Neuron (in vitro differentiated cells): Measurements from ENCODE around the gene HPCAL1.

Source experiments
- H2AFZ ChIP-seq: one replicate; pipeline ENCODE4 v1.6.1; 2013; ENCODE audit warnings: low read depth, mild to moderate bottlenecking, inconsistent platforms, low read length, moderate library complexity
- H3K27me3 ChIP-seq: one replicate; pipeline ENCODE4 v1.6.1; 2013; ENCODE audit warnings: low read length; ENCODE audit not compliant: insufficient read depth
- H3K36me3 ChIP-seq: one replicate; pipeline ENCODE4 v1.6.1; 2013; ENCODE audit warnings: low read length; ENCODE audit not compliant: insufficient read depth
- H3K4me1 ChIP-seq: one replicate; pipeline ENCODE4 v1.6.1; 2013; ENCODE audit warnings: low read length; ENCODE audit not compliant: insufficient read depth
- H3K4me3 ChIP-seq: 2 replicates; pipeline ENCODE4 v1.5.1; 2013; ENCODE audit warnings: mild to moderate bottlenecking, low read length, moderate library complexity
- H3K9me3 ChIP-seq: one replicate; pipeline ENCODE4 v1.6.1; 2013; ENCODE audit warnings: low read length

The HPCAL1 gene

GRCh38 chr2:10329580-10329879, 26.8 kb downstream of the HPCAL1 start:
- no peaks in the 10 kb centered on the region for H3K27me3 ChIP-seq
- H3K9me3 ChIP-seq, result no peaks in the 10 kb centered on the region
- H3K4me1 ChIP-seq, result peaks cover 40% of the 10 kb centered on the region
- H2AFZ ChIP-seq, result no peak overlapping the region
- no peaks in the 10 kb centered on the region for H3K36me3 ChIP-seq
- no peak overlapping the region for H3K4me3 ChIP-seq

GRCh38 chr2:10329880-10330699, 27.4 kb downstream of the HPCAL1 start:
- Histone ChIP-seq H3K4me1 (peaks cover 39% of the 10 kb centered on the region), H3K27me3 (no peaks in the 10 kb centered on the region), H2AFZ (no peak overlapping the region), H3K4me3 (no peak overlapping the region), H3K36me3 (no peaks in the 10 kb centered on the region), H3K9me3 (peaks cover under 1% of the 10 kb centered on the region)

GRCh38 chr2:10330700-10331026, 28.0 kb downstream of the HPCAL1 start:
- Histone ChIP-seq H3K27me3 (no peaks in the 10 kb centered on the region), H3K4me3 (no peak overlapping the region), H3K36me3 (no peaks in the 10 kb centered on the region), H3K9me3 (peaks cover 3% of the 10 kb centered on the region), H2AFZ (no peak overlapping the region), H3K4me1 (peaks cover 39% of the 10 kb centered on the region)

- H3K4me1 ChIP-seq, result peaks cover 39% of the 10 kb centered on the region
- no peak overlapping the region for H3K4me3 ChIP-seq
- H3K27me3 ChIP-seq, result no peaks in the 10 kb centered on the region
Measured at GRCh38 chr2:10331027-10331701, 28.5 kb downstream of the HPCAL1 start.

GRCh38 chr2:10331702-10332401, 29.1 kb downstream of the HPCAL1 start:
- Histone ChIP-seq H3K9me3 (peaks cover 3% of the 10 kb centered on the region), H2AFZ (no peak overlapping the region), H3K27me3 (no peaks in the 10 kb centered on the region), H3K36me3 (no peaks in the 10 kb centered on the region), H3K4me3 (no peak overlapping the region), H3K4me1 (peaks cover 39% of the 10 kb centered on the region)

More at GRCh38 chr2:10331027-10331701, 28.5 kb downstream of the HPCAL1 start:
- Histone ChIP-seq H3K36me3 (no peaks in the 10 kb centered on the region), H3K9me3 (peaks cover 3% of the 10 kb centered on the region), H2AFZ (no peak overlapping the region)

- Histone ChIP-seq H3K4me1 (peaks cover 39% of the 10 kb centered on the region), H3K4me3 (peak overlapping the region; percentile 16), H3K27me3 (no peaks in the 10 kb centered on the region), H3K36me3 (no peaks in the 10 kb centered on the region), H3K9me3 (peaks cover 3% of the 10 kb centered on the region), H2AFZ (no peak overlapping the region)
Measured at GRCh38 chr2:10332402-10333246, 29.9 kb downstream of the HPCAL1 start.

GRCh38 chr2:10333247-10333613, 30.5 kb downstream of the HPCAL1 start:
- H3K4me1 ChIP-seq, result peaks cover 39% of the 10 kb centered on the region
- no peak overlapping the region for H2AFZ ChIP-seq
- H3K9me3 ChIP-seq, result peaks cover 3% of the 10 kb centered on the region
- H3K4me3 ChIP-seq, result no peak overlapping the region
- H3K27me3 ChIP-seq, result no peaks in the 10 kb centered on the region
- H3K36me3 ChIP-seq, result no peaks in the 10 kb centered on the region

GRCh38 chr2:10333966-10334365, 31.3 kb downstream of the HPCAL1 start:
- H2AFZ ChIP-seq, result no peak overlapping the region
- H3K27me3 ChIP-seq, result no peaks in the 10 kb centered on the region
- peaks cover 39% of the 10 kb centered on the region for H3K4me1 ChIP-seq
- no peak overlapping the region for H3K4me3 ChIP-seq
- H3K36me3 ChIP-seq, result no peaks in the 10 kb centered on the region
- H3K9me3 ChIP-seq, result peaks cover 3% of the 10 kb centered on the region

- peaks cover 3% of the 10 kb centered on the region for H3K9me3 ChIP-seq
Measured at GRCh38 chr2:10335046-10335840, 32.5 kb downstream of the HPCAL1 start.

GRCh38 chr2:10336283-10336682, 33.6 kb downstream of the HPCAL1 start:
- H3K4me1 ChIP-seq, result peaks cover 26% of the 10 kb centered on the region
- no peak overlapping the region for H2AFZ ChIP-seq
- H3K4me3 ChIP-seq, result no peak overlapping the region
- peaks cover 3% of the 10 kb centered on the region for H3K9me3 ChIP-seq
- H3K27me3 ChIP-seq, result no peaks in the 10 kb centered on the region
- H3K36me3 ChIP-seq, result no peaks in the 10 kb centered on the region

More at GRCh38 chr2:10335046-10335840, 32.5 kb downstream of the HPCAL1 start:
- Histone ChIP-seq H3K36me3 (no peaks in the 10 kb centered on the region), H3K4me3 (no peak overlapping the region), H3K27me3 (no peaks in the 10 kb centered on the region), H2AFZ (no peak overlapping the region), H3K4me1 (peaks cover 31% of the 10 kb centered on the region)

- Histone ChIP-seq H2AFZ (no peak overlapping the region), H3K36me3 (no peaks in the 10 kb centered on the region), H3K4me1 (peaks cover 13% of the 10 kb centered on the region), H3K9me3 (peaks cover 3% of the 10 kb centered on the region), H3K27me3 (no peaks in the 10 kb centered on the region), H3K4me3 (no peak overlapping the region)
Measured at GRCh38 chr2:10337449-10338269, 35.0 kb downstream of the HPCAL1 start.
